ENCODE results near the gene ELMO1.

GRCh38 chr7:37290731-37291130, 157.9 kb downstream of the ELMO1 start:
- TF ChIP-seq, protein P1, sequence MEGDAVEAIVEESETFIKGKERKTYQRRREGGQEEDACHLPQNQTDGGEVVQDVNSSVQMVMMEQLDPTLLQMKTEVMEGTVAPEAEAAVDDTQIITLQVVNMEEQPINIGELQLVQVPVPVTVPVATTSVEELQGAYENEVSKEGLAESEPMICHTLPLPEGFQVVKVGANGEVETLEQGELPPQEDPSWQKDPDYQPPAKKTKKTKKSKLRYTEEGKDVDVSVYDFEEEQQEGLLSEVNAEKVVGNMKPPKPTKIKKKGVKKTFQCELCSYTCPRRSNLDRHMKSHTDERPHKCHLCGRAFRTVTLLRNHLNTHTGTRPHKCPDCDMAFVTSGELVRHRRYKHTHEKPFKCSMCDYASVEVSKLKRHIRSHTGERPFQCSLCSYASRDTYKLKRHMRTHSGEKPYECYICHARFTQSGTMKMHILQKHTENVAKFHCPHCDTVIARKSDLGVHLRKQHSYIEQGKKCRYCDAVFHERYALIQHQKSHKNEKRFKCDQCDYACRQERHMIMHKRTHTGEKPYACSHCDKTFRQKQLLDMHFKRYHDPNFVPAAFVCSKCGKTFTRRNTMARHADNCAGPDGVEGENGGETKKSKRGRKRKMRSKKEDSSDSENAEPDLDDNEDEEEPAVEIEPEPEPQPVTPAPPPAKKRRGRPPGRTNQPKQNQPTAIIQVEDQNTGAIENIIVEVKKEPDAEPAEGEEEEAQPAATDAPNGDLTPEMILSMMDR (conservative IDR thresholded peaks at IDR 0.05; ENCODE audit: low read depth, low read length), result no peak
- TF ChIP-seq EZH2 (IDR thresholded peaks at IDR 0.05; ENCODE audit: borderline replicate concordance, low read depth, low read length, poor library complexity, severe bottlenecking), result no peak

All from A673 (cell line).